Measurements from ENCODE around the gene ITGB7. TPM values are rescaled to one million over a fixed set of nuclear protein-coding genes. Genes with fewer than 3 reads are reported as not detected.
A peak's percentile ranks its signal among the peaks of the same experiment; 100 is the strongest.

The ITGB7 gene
- total RNA-seq, 1 experiment from 2014 or later: 0.98 TPM

DNA sequence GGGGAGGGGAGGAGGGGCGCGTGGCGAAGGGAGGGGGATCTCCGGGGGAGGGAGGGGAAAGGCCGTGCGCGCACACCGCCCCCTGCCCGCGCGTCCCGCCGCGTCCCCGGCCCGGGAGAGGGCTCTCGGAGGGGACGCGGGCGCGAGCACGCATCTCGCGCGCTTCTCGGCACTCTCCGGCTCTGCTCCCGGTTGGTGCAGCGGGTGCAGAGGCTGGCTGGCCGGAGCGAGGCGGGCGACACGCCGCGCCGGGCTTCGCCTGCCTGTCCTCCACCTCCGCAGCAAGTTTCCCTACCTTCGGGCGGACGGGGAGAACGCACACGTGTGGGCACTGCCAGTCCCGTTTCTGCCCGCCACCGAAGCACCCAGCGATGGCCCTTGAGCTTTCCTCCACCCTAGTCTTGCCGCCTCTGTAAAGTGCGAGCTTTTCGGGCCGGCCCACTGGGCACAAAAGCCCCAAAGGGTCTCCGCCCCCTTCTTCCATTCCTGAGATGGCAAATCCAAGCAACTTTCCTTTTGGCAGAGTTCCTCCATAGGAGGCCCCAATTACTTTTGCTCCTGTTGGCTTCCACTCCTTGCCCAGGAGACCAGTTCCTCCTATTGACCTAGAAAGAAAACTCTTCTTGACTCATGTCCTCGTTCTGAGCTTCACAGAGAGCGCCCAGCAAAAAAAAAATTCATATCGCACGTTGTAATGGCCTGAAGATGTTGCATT, 26.0 kb downstream of the ITGB7 start:
- in situ Hi-C loops (cut with HindIII; ENCODE audit: low pct_unique_long_range_greater_than_20kb, low sequenced_read_pairs) (no loop called here), intact Hi-C loops (cut with micrococcal nuclease; ENCODE audit: unreplicated experiment) (no loop called here)
- Histone ChIP-seq H3K9me3 (ENCODE audit: control insufficient read depth, insufficient read depth, low read depth, low read length) (no peaks in the 10 kb centered on the region), H3K27ac (ENCODE audit: low read length) (peak overlapping the region; percentile 86), H3K4me1 (ENCODE audit: control insufficient read depth, insufficient read depth, low read length) (peaks cover 26% of the 10 kb centered on the region), H3K4me3 (ENCODE audit: low read depth in 2 of 2, low read length in 2 of 2) (peak overlapping the region; percentile 70 to 74), H3K27me3 (ENCODE audit: control insufficient read depth, insufficient read depth, low read length) (no peaks in the 10 kb centered on the region), H3K36me3 (ENCODE audit: control insufficient read depth, insufficient read depth, low read length) (peaks cover 10% of the 10 kb centered on the region)
- no peak for DNase-seq (ENCODE audit: low read depth, low spot score)
- POLR2A ChIA-PET: interaction anchor here (0.6 to 1.2 kb wide), 6 partner anchors 9 to 114 kb away, joined by 3 to 17 read pairs (median 4); no protein-coding TSS in a partner anchor
- no peak for TF ChIP-seq TCF7L2 (IDR thresholded peaks at IDR 0.05; ENCODE audit: low read depth, low read length)
- TF ChIP-seq, protein P1, sequence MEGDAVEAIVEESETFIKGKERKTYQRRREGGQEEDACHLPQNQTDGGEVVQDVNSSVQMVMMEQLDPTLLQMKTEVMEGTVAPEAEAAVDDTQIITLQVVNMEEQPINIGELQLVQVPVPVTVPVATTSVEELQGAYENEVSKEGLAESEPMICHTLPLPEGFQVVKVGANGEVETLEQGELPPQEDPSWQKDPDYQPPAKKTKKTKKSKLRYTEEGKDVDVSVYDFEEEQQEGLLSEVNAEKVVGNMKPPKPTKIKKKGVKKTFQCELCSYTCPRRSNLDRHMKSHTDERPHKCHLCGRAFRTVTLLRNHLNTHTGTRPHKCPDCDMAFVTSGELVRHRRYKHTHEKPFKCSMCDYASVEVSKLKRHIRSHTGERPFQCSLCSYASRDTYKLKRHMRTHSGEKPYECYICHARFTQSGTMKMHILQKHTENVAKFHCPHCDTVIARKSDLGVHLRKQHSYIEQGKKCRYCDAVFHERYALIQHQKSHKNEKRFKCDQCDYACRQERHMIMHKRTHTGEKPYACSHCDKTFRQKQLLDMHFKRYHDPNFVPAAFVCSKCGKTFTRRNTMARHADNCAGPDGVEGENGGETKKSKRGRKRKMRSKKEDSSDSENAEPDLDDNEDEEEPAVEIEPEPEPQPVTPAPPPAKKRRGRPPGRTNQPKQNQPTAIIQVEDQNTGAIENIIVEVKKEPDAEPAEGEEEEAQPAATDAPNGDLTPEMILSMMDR (IDR thresholded peaks at IDR 0.05): no peak
- no peak; the same call in 1 of the 2 replicates for TF ChIP-seq POLR2AphosphoS5 (IDR thresholded peaks at IDR 0.05; ENCODE audit: low read depth, low read length)
- no peak for TF ChIP-seq SIN3A (IDR thresholded peaks at IDR 0.05; ENCODE audit: borderline replicate concordance, insufficient read depth, low read depth, low read length)
- TF ChIP-seq, protein P2, sequence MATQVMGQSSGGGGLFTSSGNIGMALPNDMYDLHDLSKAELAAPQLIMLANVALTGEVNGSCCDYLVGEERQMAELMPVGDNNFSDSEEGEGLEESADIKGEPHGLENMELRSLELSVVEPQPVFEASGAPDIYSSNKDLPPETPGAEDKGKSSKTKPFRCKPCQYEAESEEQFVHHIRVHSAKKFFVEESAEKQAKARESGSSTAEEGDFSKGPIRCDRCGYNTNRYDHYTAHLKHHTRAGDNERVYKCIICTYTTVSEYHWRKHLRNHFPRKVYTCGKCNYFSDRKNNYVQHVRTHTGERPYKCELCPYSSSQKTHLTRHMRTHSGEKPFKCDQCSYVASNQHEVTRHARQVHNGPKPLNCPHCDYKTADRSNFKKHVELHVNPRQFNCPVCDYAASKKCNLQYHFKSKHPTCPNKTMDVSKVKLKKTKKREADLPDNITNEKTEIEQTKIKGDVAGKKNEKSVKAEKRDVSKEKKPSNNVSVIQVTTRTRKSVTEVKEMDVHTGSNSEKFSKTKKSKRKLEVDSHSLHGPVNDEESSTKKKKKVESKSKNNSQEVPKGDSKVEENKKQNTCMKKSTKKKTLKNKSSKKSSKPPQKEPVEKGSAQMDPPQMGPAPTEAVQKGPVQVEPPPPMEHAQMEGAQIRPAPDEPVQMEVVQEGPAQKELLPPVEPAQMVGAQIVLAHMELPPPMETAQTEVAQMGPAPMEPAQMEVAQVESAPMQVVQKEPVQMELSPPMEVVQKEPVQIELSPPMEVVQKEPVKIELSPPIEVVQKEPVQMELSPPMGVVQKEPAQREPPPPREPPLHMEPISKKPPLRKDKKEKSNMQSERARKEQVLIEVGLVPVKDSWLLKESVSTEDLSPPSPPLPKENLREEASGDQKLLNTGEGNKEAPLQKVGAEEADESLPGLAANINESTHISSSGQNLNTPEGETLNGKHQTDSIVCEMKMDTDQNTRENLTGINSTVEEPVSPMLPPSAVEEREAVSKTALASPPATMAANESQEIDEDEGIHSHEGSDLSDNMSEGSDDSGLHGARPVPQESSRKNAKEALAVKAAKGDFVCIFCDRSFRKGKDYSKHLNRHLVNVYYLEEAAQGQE (IDR thresholded peaks at IDR 0.05; ENCODE audit: insufficient read depth in 1 of 2, low read depth in 2 of 2, low read length in 1 of 2): no peak
- peak; percentile 88 for ATAC-seq
- no TSS peak for BruUV-seq (replicated peaks)
- CTCF ChIA-PET: interaction anchor here (0.6 kb wide), 4 partner anchors 71 to 240 kb away, joined by 3 to 6 read pairs (median 4); no protein-coding TSS in a partner anchor

DNA sequence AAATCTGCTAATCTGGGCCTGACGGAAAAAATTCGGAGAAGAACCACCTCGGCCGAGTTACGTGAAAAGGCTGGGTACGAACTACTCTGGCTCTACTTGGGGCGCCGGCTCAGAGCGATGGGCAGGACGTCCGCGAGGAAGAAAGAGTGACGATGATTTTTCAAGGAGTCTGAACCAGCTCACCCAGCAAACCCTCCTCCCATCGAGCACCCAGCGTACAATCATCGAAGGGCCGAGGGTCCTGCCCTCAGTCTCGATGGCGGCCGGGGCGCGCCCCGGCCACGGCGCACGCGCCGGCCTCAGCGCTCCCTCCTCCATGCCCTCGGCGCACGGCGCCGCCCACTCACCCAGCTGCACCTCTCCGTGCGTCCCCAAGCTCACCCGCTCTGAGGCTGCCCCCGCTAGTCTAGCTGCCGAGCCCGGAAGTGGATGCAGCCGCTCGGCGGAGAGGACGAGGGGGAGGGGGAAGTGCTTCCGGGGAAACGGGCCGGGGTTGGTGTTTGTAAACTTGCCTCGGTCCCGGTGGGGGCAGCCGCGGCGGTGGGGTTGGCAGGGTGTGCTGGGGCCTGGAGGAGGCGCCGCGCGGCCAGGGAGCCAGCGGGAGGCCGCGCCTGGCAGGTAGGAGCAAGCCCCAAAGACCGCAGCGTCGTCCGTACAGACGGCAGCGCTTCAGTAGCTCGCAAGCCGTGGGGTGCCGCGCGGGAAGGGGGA, 26.7 kb downstream of the ITGB7 start, which contains the start of the genes CSAD and ZNF740:
Gene CSAD (minus strand): TSS at position 706 of the 711 bp plus-strand sequence. CDS start 7,455 bp downstream, outside the sequence.
Gene ZNF740 (plus strand): TSS at position 503 of the 711 bp plus-strand sequence. CDS start 1,262 bp downstream, outside the sequence.
- in situ Hi-C loops (cut with HindIII; ENCODE audit: low pct_unique_long_range_greater_than_20kb, low sequenced_read_pairs): no loop called here
- Histone ChIP-seq H3K9me3 (ENCODE audit: control insufficient read depth, insufficient read depth, low read depth, low read length) (no peaks in the 10 kb centered on the region), H3K4me3 (ENCODE audit: low read depth in 2 of 2, low read length in 2 of 2) (peak within 1 kb of the TSS; percentile 70 to 74), H3K36me3 (ENCODE audit: control insufficient read depth, insufficient read depth, low read length) (peaks cover 4% of the 10 kb centered on the region), H3K27ac (ENCODE audit: low read length) (peak within 1 kb of the TSS; percentile 98), H3K4me1 (ENCODE audit: control insufficient read depth, insufficient read depth, low read length) (peaks cover 31% of the 10 kb centered on the region), H3K27me3 (ENCODE audit: control insufficient read depth, insufficient read depth, low read length) (no peaks in the 10 kb centered on the region)
- no TSS peak for BruUV-seq (replicated peaks)
- ATAC-seq (peak; percentile 99), DNase-seq (ENCODE audit: low read depth, low spot score) (peak; percentile 85)
- TF ChIP-seq, protein P2 (IDR thresholded peaks at IDR 0.05; ENCODE audit: insufficient read depth in 1 of 2, low read depth in 2 of 2, low read length in 1 of 2): no peak
- TF ChIP-seq POLR2AphosphoS5 (IDR thresholded peaks at IDR 0.05; ENCODE audit: low read depth, low read length) (peak; percentile 74), SIN3A (IDR thresholded peaks at IDR 0.05; ENCODE audit: borderline replicate concordance, insufficient read depth, low read depth, low read length) (no peak)
- POLR2A ChIA-PET: interaction anchor here (0.6 to 1.2 kb wide), 8 partner anchors 9 to 199 kb away, joined by 3 to 17 read pairs (median 3); partner anchors contain the start of gene SPRYD3
- CTCF ChIA-PET: interaction anchor here (0.6 to 0.7 kb wide), 7 partner anchors 27 to 241 kb away, joined by 3 to 6 read pairs (median 3); partner anchors contain the start of gene ITGB7
- intact Hi-C loops (cut with micrococcal nuclease; ENCODE audit: unreplicated experiment): no loop called here

All from Panc1 (cell line).